Skeletal muscle satellite cell (primary cell): Measurements from ENCODE around the gene GLG1.

Experiments used
- H3K27me3 ChIP-seq: 2 replicates; pipeline ENCODE4 v1.7.0; 2013; ENCODE audit warnings: low read length; ENCODE audit not compliant: control insufficient read depth, insufficient read depth
- H3K36me3 ChIP-seq: 2 replicates; pipeline ENCODE4 v1.7.0; 2013; ENCODE audit warnings: mild to moderate bottlenecking, control low read depth, low read length; ENCODE audit not compliant: insufficient read depth
- H3K4me1 ChIP-seq: 2 replicates; pipeline ENCODE4 v1.7.0; 2013; ENCODE audit warnings: low read length; ENCODE audit not compliant: control insufficient read depth, insufficient read depth
- H3K4me2 ChIP-seq: 2 replicates; pipeline ENCODE4 v1.7.0; 2013; ENCODE audit warnings: mild to moderate bottlenecking, low read length
- H3K4me3 ChIP-seq: 2 replicates; pipeline ENCODE4 v1.7.0; 2013; ENCODE audit warnings: low read length
- H3K9ac ChIP-seq: 2 replicates; pipeline ENCODE4 v1.7.0; 2013; ENCODE audit warnings: mild to moderate bottlenecking, low read depth, low read length, moderate library complexity
- H3K9me3 ChIP-seq: replicated peaks from 2 replicates; pipeline ENCODE4 v1.7.0; 2013; ENCODE audit warnings: mild to moderate bottlenecking, control low read depth, low read length

Gene GLG1

GRCh38 chr16:74570412-74571301 is 36.3 kb downstream of the GLG1 start:
- no peaks in the 10 kb centered on the region for H3K36me3 ChIP-seq
- no peak overlapping the region for H3K4me3 ChIP-seq
- H3K4me1 ChIP-seq: peaks cover 7% of the 10 kb centered on the region
- H3K9ac ChIP-seq: no peak overlapping the region
- no peak overlapping the region for H3K4me2 ChIP-seq
- no peaks in the 10 kb centered on the region for H3K27me3 ChIP-seq
- no peaks in the 10 kb centered on the region for H3K9me3 ChIP-seq

GRCh38 chr16:74568961-74569631 is 37.8 kb downstream of the GLG1 start:
- no peaks in the 10 kb centered on the region for H3K9me3 ChIP-seq
- H3K4me1 ChIP-seq: peaks cover 8% of the 10 kb centered on the region
- no peak overlapping the region for H3K4me3 ChIP-seq
- H3K27me3 ChIP-seq: no peaks in the 10 kb centered on the region
- H3K36me3 ChIP-seq: no peaks in the 10 kb centered on the region
- H3K4me2 ChIP-seq: no peak overlapping the region
- H3K9ac ChIP-seq: no peak overlapping the region

- peaks cover 19% of the 10 kb centered on the region for H3K4me1 ChIP-seq
- H3K4me3 ChIP-seq: no peak overlapping the region
Measured at GRCh38 chr16:74567901-74568300, 39.0 kb downstream of the GLG1 start.

GRCh38 chr16:74565378-74565777 is 41.5 kb downstream of the GLG1 start:
- Histone ChIP-seq H3K27me3 (no peaks in the 10 kb centered on the region), H3K4me1 (peaks cover 19% of the 10 kb centered on the region), H3K9ac (no peak overlapping the region), H3K9me3 (no peaks in the 10 kb centered on the region), H3K4me2 (no peak overlapping the region), H3K36me3 (no peaks in the 10 kb centered on the region), H3K4me3 (no peak overlapping the region)

More at GRCh38 chr16:74567901-74568300, 39.0 kb downstream of the GLG1 start:
- Histone ChIP-seq H3K27me3 (no peaks in the 10 kb centered on the region), H3K9me3 (no peaks in the 10 kb centered on the region), H3K4me2 (no peak overlapping the region), H3K9ac (no peak overlapping the region), H3K36me3 (no peaks in the 10 kb centered on the region)

- peaks cover 19% of the 10 kb centered on the region for H3K4me1 ChIP-seq
- H3K9ac ChIP-seq: no peak overlapping the region
- no peaks in the 10 kb centered on the region for H3K27me3 ChIP-seq
- H3K4me2 ChIP-seq: no peak overlapping the region
- H3K9me3 ChIP-seq: no peaks in the 10 kb centered on the region
- no peaks in the 10 kb centered on the region for H3K36me3 ChIP-seq
- H3K4me3 ChIP-seq: no peak overlapping the region
Measured at GRCh38 chr16:74564451-74564984, 42.4 kb downstream of the GLG1 start.

GRCh38 chr16:74563828-74564263 is 43.1 kb downstream of the GLG1 start:
- Histone ChIP-seq H3K27me3 (no peaks in the 10 kb centered on the region), H3K4me3 (no peak overlapping the region), H3K36me3 (no peaks in the 10 kb centered on the region), H3K4me2 (no peak overlapping the region), H3K4me1 (peaks cover 14% of the 10 kb centered on the region), H3K9ac (no peak overlapping the region), H3K9me3 (no peaks in the 10 kb centered on the region)

- Histone ChIP-seq H3K9ac (no peak overlapping the region), H3K9me3 (no peaks in the 10 kb centered on the region), H3K4me1 (peaks cover 12% of the 10 kb centered on the region), H3K27me3 (no peaks in the 10 kb centered on the region), H3K4me2 (no peak overlapping the region), H3K4me3 (no peak overlapping the region), H3K36me3 (no peaks in the 10 kb centered on the region)
Measured at GRCh38 chr16:74562117-74562516, 44.8 kb downstream of the GLG1 start.

- no peak overlapping the region for H3K4me3 ChIP-seq
- H3K27me3 ChIP-seq: no peaks in the 10 kb centered on the region
Measured at GRCh38 chr16:74561626-74562025, 45.3 kb downstream of the GLG1 start.

GRCh38 chr16:74560912-74561311 is 46.0 kb downstream of the GLG1 start:
- no peak overlapping the region for H3K4me2 ChIP-seq
- H3K4me3 ChIP-seq: no peak overlapping the region
- H3K9ac ChIP-seq: no peak overlapping the region
- H3K27me3 ChIP-seq: no peaks in the 10 kb centered on the region
- no peaks in the 10 kb centered on the region for H3K36me3 ChIP-seq
- peaks cover 12% of the 10 kb centered on the region for H3K4me1 ChIP-seq
- H3K9me3 ChIP-seq: no peaks in the 10 kb centered on the region

More at GRCh38 chr16:74561626-74562025, 45.3 kb downstream of the GLG1 start:
- no peaks in the 10 kb centered on the region for H3K9me3 ChIP-seq
- H3K4me2 ChIP-seq: no peak overlapping the region
- H3K9ac ChIP-seq: no peak overlapping the region
- H3K36me3 ChIP-seq: no peaks in the 10 kb centered on the region
- H3K4me1 ChIP-seq: peaks cover 12% of the 10 kb centered on the region

GRCh38 chr16:74558873-74559272 is 48.0 kb downstream of the GLG1 start:
- no peak overlapping the region for H3K4me3 ChIP-seq
- no peaks in the 10 kb centered on the region for H3K36me3 ChIP-seq
- no peaks in the 10 kb centered on the region for H3K9me3 ChIP-seq
- H3K4me1 ChIP-seq: peaks cover 9% of the 10 kb centered on the region
- no peaks in the 10 kb centered on the region for H3K27me3 ChIP-seq
- no peak overlapping the region for H3K9ac ChIP-seq
- H3K4me2 ChIP-seq: no peak overlapping the region

GRCh38 chr16:74557275-74557674 is 49.6 kb downstream of the GLG1 start:
- H3K4me3 ChIP-seq: no peak overlapping the region

More at GRCh38 chr16:74557275-74557674, 49.6 kb downstream of the GLG1 start:
- no peaks in the 10 kb centered on the region for H3K36me3 ChIP-seq
- H3K9ac ChIP-seq: no peak overlapping the region
- no peaks in the 10 kb centered on the region for H3K27me3 ChIP-seq
- no peak overlapping the region for H3K4me2 ChIP-seq
- H3K4me1 ChIP-seq: no peaks in the 10 kb centered on the region
- H3K9me3 ChIP-seq: no peaks in the 10 kb centered on the region
